ENCODE results near the gene LAMA2. TPM values are rescaled to one million over a fixed set of nuclear protein-coding genes. Genes with fewer than 3 reads are reported as not detected.

LAMA2 gene
- total RNA-seq, 1 donor from 2014 or later = 0.27 TPM

DNA sequence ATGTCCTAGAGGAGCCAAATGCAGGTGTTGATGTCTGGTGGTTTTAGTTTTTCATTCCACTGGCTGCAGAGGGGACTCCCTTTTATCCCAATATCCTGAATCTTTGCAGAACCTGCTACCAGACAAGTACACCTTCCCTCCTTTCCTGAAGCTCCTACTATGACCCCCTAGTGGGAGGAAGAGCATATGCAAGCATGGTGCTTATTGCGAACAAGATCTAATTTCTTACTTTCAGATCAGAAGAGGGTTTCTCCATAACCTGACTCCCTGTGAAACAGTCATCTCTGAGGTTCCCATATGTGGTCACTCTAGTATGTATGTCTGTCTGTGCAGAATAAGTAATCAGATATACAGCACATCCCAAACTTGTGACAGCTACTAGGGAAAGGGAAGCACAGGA, 549.8 kb downstream of the LAMA2 start:
- intact Hi-C loops (cut with micrococcal nuclease) = no loop called here
- no peak overlapping the region for H3K27ac Mint-ChIP-seq

DNA sequence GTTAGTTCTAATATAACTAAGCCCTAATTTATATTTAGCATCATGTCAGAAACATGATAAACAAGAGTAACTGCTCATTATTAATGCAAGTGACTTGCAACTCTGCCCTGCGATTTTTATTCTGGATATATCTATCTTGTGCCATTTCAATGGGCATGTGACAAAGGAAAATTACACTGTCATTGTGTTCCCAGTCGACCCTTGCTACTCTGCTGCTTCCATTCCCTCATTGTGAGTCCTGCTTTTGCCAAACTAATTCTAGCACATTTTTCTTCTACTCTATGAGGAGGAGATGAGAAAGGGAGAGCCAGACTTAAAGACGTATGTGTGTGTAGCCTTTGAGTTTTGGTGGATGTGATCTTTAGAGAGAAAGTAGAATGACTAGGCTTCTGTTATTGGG, 551.2 kb downstream of the LAMA2 start:
- ATAC-seq (ENCODE audit: low read depth) (no peak), DNase-seq (no peak)
- intact Hi-C loops (cut with micrococcal nuclease) = no loop called here
- no peaks in the 10 kb centered on the region for H3K9me3 Mint-ChIP-seq
- TF ChIP-seq, protein P1, sequence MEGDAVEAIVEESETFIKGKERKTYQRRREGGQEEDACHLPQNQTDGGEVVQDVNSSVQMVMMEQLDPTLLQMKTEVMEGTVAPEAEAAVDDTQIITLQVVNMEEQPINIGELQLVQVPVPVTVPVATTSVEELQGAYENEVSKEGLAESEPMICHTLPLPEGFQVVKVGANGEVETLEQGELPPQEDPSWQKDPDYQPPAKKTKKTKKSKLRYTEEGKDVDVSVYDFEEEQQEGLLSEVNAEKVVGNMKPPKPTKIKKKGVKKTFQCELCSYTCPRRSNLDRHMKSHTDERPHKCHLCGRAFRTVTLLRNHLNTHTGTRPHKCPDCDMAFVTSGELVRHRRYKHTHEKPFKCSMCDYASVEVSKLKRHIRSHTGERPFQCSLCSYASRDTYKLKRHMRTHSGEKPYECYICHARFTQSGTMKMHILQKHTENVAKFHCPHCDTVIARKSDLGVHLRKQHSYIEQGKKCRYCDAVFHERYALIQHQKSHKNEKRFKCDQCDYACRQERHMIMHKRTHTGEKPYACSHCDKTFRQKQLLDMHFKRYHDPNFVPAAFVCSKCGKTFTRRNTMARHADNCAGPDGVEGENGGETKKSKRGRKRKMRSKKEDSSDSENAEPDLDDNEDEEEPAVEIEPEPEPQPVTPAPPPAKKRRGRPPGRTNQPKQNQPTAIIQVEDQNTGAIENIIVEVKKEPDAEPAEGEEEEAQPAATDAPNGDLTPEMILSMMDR (IDR thresholded peaks at IDR 0.05) = no peak
- no peak overlapping the region for H3K4me3 Mint-ChIP-seq
- no peaks in the 10 kb centered on the region for H3K4me1 Mint-ChIP-seq
- H3K27ac Mint-ChIP-seq = no peak overlapping the region
- peaks cover 5% of the 10 kb centered on the region for H3K27me3 Mint-ChIP-seq
- POLR2A ChIA-PET = no interaction called here
- H3K36me3 Mint-ChIP-seq (ENCODE audit: low read depth) = no peaks in the 10 kb centered on the region
- CTCF ChIA-PET = no interaction called here

More for the DNA sequence above, 549.8 kb downstream of the LAMA2 start:
- CTCF ChIA-PET = no interaction called here
- Mint-ChIP-seq H3K36me3 (ENCODE audit: low read depth) (no peaks in the 10 kb centered on the region), H3K4me1 (no peaks in the 10 kb centered on the region), H3K4me3 (no peak overlapping the region), H3K27me3 (peaks cover 6% of the 10 kb centered on the region), H3K9me3 (no peaks in the 10 kb centered on the region)
- DNase-seq (no peak), ATAC-seq (ENCODE audit: low read depth) (no peak)
- TF ChIP-seq, protein P1 (IDR thresholded peaks at IDR 0.05) = no peak
- POLR2A ChIA-PET = no interaction called here

GRCh38 chr6:129440691-129441090, 557.8 kb downstream of the LAMA2 start:
- POLR2A ChIA-PET = interaction anchor here (0.6 kb wide), 1 partner anchor 1745 kb away, joined by 3 read pairs; no protein-coding TSS in a partner anchor
- CTCF ChIA-PET = no interaction called here
- Mint-ChIP-seq H3K4me1 (no peaks in the 10 kb centered on the region), H3K27ac (no peak overlapping the region), H3K4me3 (no peak overlapping the region), H3K9me3 (no peaks in the 10 kb centered on the region), H3K27me3 (peaks cover 10% of the 10 kb centered on the region), H3K36me3 (ENCODE audit: low read depth) (no peaks in the 10 kb centered on the region)
- ATAC-seq (ENCODE audit: low read depth) (no peak), DNase-seq (no peak)
- TF ChIP-seq, protein P1 (IDR thresholded peaks at IDR 0.05) = no peak
- intact Hi-C loops (cut with micrococcal nuclease) = no loop called here

DNA sequence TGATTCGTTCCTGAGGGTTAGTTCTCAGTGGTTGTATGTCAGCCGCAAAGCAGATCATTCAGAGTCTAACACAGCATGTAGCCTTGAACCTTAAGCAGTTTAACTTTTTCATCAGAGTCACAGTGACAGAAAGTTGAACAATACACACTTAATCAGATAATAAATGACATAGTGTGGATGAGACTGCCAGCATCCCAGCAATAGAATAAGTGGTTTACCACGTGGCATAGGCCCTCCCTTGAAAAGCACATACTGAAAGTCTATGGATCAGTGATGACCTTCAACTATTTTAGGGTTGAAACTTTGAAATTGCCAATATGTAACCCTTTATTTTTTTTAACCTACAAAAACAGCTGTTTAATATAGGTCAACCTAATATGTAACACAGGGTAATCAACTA, 561.7 kb downstream of the LAMA2 start:
- no peak for ATAC-seq (ENCODE audit: low read depth)
- H3K36me3 Mint-ChIP-seq (ENCODE audit: low read depth) = no peaks in the 10 kb centered on the region
- H3K4me3 Mint-ChIP-seq = no peak overlapping the region
- no peak for DNase-seq
- H3K27ac Mint-ChIP-seq = no peak overlapping the region
- CTCF ChIA-PET = no interaction called here
- intact Hi-C loops (cut with micrococcal nuclease) = no loop called here
- H3K9me3 Mint-ChIP-seq = no peaks in the 10 kb centered on the region
- POLR2A ChIA-PET = no interaction called here
- TF ChIP-seq, protein P1 (IDR thresholded peaks at IDR 0.05) = no peak
- peaks cover 8% of the 10 kb centered on the region for H3K27me3 Mint-ChIP-seq
- peaks cover 4% of the 10 kb centered on the region for H3K4me1 Mint-ChIP-seq

DNA sequence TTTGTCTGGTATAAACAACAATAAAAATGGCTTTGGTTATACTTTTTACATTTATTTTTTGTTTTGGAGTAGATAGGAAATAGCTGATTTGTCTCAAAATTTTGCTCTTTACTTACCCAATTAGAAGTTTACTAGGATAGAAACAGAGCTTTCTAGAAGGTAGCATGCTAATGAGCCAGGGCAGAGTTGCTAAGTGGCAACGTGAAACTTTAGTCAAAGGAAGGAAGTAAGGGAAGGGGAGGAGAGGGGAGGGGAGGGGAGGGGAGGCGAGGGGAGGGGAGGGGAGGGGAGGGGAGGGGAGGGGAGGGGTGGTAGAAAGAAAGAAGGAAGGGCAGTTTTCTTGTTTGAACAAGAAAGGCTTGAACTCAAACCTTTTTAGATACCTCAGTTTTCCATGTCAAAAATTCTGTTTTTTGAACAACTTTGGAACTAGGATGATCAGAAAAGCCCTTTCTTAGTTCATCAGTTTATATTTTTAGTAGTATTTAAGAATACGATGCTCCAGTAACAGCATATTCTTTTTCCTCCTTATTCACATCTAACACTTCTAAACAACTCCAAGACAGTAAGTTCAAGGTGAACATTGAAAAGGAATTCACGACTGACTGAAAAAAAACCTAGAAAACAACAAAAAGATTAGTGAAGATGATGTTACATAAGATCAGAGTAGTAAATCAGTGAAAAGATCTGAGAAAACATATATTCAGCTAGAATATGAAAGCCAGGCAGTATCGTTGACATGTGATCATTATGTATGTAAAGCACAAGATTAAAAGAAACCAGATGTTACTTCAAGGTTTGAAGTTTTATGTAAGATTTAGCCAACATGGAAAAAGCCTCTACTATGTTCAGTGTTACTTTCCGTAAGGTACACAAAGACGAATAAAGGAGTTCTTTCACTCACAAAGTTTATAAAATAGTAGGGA, 563.6 kb downstream of the LAMA2 start:
- POLR2A ChIA-PET = no interaction called here
- intact Hi-C loops (cut with micrococcal nuclease) = no loop called here
- peaks cover 4% of the 10 kb centered on the region for H3K4me1 Mint-ChIP-seq

More for the DNA sequence above, 563.6 kb downstream of the LAMA2 start:
- ATAC-seq (ENCODE audit: low read depth) = no peak
- CTCF ChIA-PET = interaction anchor here (0.8 kb wide), 1 partner anchor 76 kb away, joined by 4 read pairs; no protein-coding TSS in a partner anchor
- H3K27ac Mint-ChIP-seq = no peak overlapping the region
- H3K36me3 Mint-ChIP-seq (ENCODE audit: low read depth) = no peaks in the 10 kb centered on the region
- DNase-seq = no peak
- H3K4me3 Mint-ChIP-seq = no peak overlapping the region
- TF ChIP-seq, protein P1 (IDR thresholded peaks at IDR 0.05) = no peak
- H3K27me3 Mint-ChIP-seq = peaks cover 2% of the 10 kb centered on the region
- no peaks in the 10 kb centered on the region for H3K9me3 Mint-ChIP-seq
